ENCODE measurements around the gene MAP3K10. TPM values are rescaled to one million over a fixed set of nuclear protein-coding genes. Genes with fewer than 3 reads are reported as not detected.

The MAP3K10 gene
- total RNA-seq, 1 experiment from 2014 or later = 11.2 TPM

DNA sequence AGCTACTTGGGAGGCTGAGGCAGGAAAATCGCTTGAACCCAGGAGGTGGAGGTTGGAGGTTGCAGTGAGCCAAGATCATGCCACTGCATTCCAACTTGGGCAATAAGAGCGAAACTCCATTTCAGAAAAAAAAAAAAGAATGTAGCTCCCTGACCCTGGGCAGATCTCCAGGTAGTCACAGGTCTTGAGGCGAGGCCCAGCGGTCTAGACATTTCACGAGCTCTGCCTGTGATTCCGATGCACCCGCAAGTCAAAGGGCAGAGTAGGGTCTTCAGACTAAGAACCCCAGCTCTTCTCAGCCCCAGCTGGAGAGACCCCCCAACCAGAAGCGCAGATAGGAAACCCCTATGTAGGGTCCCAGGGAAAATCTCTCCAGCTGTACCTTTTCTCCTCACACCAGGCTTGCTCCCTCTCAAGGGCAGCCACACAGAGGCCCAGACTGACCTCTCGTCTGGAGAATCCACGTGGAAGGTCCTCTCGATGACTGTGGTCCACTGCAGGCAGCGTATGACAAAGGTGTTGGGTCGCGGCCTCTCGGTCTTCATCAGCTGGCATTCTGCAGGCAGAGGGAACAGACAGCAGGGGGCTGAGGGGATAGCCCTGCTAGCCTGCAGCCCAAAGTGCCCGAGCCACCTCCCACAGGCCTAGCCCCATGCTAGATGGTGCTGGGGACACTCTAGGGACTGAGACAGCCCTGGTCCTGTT is 63.6 kb downstream of the MAP3K10 start:
- Histone ChIP-seq H3K9me2 (replicated peaks; ENCODE audit: low read length) (no peaks in the 10 kb centered on the region), H3K36me3 (ENCODE audit: low read depth, low read length) (no peaks in the 10 kb centered on the region; the same call in 1 of the 2 replicates), H3K4me3 (ENCODE audit: low read length) (no peak overlapping the region), H3K27ac (ENCODE audit: low read length) (no peak overlapping the region), H3K4me1 (ENCODE audit: insufficient read depth, low read length) (peaks cover 7% of the 10 kb centered on the region; the same call in 1 of the 2 replicates), H3F3A (ENCODE audit: low read length, unreplicated experiment) (no peaks in the 10 kb centered on the region), H3K79me2 (ENCODE audit: low read length) (peaks cover 18% of the 10 kb centered on the region), H3K9me3 (ENCODE audit: low read length) (no peaks in the 10 kb centered on the region), H3K9ac (ENCODE audit: low read length) (no peak overlapping the region), H4K20me1 (ENCODE audit: low read length) (no peaks in the 10 kb centered on the region), H3K27me3 (ENCODE audit: low read length) (no peaks in the 10 kb centered on the region), H2AFZ (ENCODE audit: low read length) (no peak overlapping the region), H3K4me2 (ENCODE audit: low read length) (no peak overlapping the region)
- POLR2A ChIA-PET (ENCODE audit: unreplicated experiment) = no interaction called here
- TF ChIP-seq, protein P1, sequence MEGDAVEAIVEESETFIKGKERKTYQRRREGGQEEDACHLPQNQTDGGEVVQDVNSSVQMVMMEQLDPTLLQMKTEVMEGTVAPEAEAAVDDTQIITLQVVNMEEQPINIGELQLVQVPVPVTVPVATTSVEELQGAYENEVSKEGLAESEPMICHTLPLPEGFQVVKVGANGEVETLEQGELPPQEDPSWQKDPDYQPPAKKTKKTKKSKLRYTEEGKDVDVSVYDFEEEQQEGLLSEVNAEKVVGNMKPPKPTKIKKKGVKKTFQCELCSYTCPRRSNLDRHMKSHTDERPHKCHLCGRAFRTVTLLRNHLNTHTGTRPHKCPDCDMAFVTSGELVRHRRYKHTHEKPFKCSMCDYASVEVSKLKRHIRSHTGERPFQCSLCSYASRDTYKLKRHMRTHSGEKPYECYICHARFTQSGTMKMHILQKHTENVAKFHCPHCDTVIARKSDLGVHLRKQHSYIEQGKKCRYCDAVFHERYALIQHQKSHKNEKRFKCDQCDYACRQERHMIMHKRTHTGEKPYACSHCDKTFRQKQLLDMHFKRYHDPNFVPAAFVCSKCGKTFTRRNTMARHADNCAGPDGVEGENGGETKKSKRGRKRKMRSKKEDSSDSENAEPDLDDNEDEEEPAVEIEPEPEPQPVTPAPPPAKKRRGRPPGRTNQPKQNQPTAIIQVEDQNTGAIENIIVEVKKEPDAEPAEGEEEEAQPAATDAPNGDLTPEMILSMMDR (conservative IDR thresholded peaks at IDR 0.05; ENCODE audit: low read depth, low read length) = no peak
- no peak for TF ChIP-seq EZH2phosphoT487 (IDR thresholded peaks at IDR 0.05; ENCODE audit: borderline replicate concordance, low read length)
- TF ChIP-seq EZH2 (IDR thresholded peaks at IDR 0.05; ENCODE audit: low read length, unreplicated experiment) = no peak
- no peak for DNase-seq
- BruUV-seq (replicated peaks) = no TSS peak
- CTCF ChIA-PET = no interaction called here
- intact Hi-C loops (cut with micrococcal nuclease) = no loop called here
- no peak for ATAC-seq

DNA sequence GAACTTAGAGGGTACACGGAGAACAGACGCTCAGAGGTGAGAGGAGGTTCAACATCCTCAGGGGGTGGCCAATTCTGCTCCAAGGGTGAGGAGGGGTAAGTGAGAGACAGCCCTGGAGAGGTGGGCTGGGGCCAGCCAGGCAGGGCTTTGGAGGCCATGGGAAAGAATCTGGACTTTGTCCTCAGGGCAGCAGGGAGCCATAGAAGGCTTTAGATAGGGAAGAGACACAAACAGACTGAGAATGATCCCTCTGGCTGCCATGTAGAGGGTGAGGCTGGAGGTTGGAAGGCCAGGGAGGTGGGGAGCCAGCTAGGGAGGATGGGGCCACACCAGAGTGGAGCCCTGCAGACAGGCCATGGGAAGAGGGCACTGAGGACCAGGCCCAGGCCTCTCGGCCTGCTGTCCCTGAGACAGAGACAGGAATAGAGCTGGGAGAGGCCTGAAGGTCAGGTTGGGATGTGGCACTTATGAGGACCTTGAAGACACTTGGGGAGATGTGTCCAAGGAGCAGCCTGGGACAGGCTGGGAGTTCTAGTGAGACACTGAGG is 64.5 kb downstream of the MAP3K10 start:
- Histone ChIP-seq H3K9ac (ENCODE audit: low read length) (no peak overlapping the region), H3K9me3 (ENCODE audit: low read length) (no peaks in the 10 kb centered on the region), H3K27me3 (ENCODE audit: low read length) (no peaks in the 10 kb centered on the region), H3K4me1 (ENCODE audit: insufficient read depth, low read length) (peaks cover 7% of the 10 kb centered on the region; the same call in 1 of the 2 replicates), H2AFZ (ENCODE audit: low read length) (no peak overlapping the region), H3K4me3 (ENCODE audit: low read length) (no peak overlapping the region), H3K27ac (ENCODE audit: low read length) (no peak overlapping the region), H3K9me2 (replicated peaks; ENCODE audit: low read length) (no peaks in the 10 kb centered on the region), H4K20me1 (ENCODE audit: low read length) (no peaks in the 10 kb centered on the region), H3K79me2 (ENCODE audit: low read length) (peaks cover 23% of the 10 kb centered on the region), H3K4me2 (ENCODE audit: low read length) (no peak overlapping the region), H3K36me3 (ENCODE audit: low read depth, low read length) (no peaks in the 10 kb centered on the region; the same call in 1 of the 2 replicates), H3F3A (ENCODE audit: low read length, unreplicated experiment) (no peaks in the 10 kb centered on the region)
- POLR2A ChIA-PET (ENCODE audit: unreplicated experiment) = no interaction called here
- CTCF ChIA-PET = no interaction called here
- DNase-seq (no peak), ATAC-seq (no peak)
- intact Hi-C loops (cut with micrococcal nuclease) = no loop called here
- BruUV-seq (replicated peaks) = no TSS peak
- TF ChIP-seq EZH2phosphoT487 (IDR thresholded peaks at IDR 0.05; ENCODE audit: borderline replicate concordance, low read length) (no peak), EZH2 (IDR thresholded peaks at IDR 0.05; ENCODE audit: low read length, unreplicated experiment) (no peak)
- TF ChIP-seq, protein P1 (conservative IDR thresholded peaks at IDR 0.05; ENCODE audit: low read depth, low read length) = no peak

DNA sequence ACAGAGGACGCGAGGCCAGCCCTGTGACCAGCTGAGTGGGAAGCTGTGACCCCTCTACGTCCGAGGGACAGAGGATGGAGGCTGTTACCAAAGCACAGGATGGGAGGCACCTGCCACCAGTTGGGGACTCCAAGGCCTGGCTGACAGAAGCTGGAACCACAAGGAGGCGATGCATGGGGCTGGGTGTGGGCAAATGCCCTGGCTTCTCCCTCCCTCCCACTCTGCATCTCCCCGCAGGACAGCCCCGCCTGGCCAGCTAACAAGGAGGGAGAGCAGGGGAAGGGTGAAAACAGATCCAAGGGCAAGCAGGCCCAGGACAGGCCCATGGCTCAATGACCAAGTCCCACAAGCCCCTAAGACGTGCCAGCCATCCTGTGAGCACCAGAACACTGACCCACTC is 65.3 kb downstream of the MAP3K10 start:
- BruUV-seq (replicated peaks) = no TSS peak
- TF ChIP-seq, protein P1 (conservative IDR thresholded peaks at IDR 0.05; ENCODE audit: low read depth, low read length) = no peak
- no peak for TF ChIP-seq EZH2 (IDR thresholded peaks at IDR 0.05; ENCODE audit: low read length, unreplicated experiment)
- TF ChIP-seq EZH2phosphoT487 (IDR thresholded peaks at IDR 0.05; ENCODE audit: borderline replicate concordance, low read length) = no peak
- no peaks in the 10 kb centered on the region for H3K27me3 ChIP-seq (ENCODE audit: low read length)
- ChIA-PET CTCF (no interaction called here), POLR2A (ENCODE audit: unreplicated experiment) (no interaction called here)
- intact Hi-C loops (cut with micrococcal nuclease) = no loop called here
- H3K9ac ChIP-seq (ENCODE audit: low read length) = no peak overlapping the region
- no peaks in the 10 kb centered on the region for H3K9me3 ChIP-seq (ENCODE audit: low read length)
- DNase-seq = no peak
- no peak for ATAC-seq
- H3K4me1 ChIP-seq (ENCODE audit: insufficient read depth, low read length) = peaks cover 7% of the 10 kb centered on the region; the same call in 1 of the 2 replicates
- no peaks in the 10 kb centered on the region for H4K20me1 ChIP-seq (ENCODE audit: low read length)
- 0 out of 2 replicates have a peak overlapping the region, but pooled peaks have one; percentile 23 for H3K27ac ChIP-seq (ENCODE audit: low read length)
- no peaks in the 10 kb centered on the region for H3F3A ChIP-seq (ENCODE audit: low read length, unreplicated experiment)
- H3K36me3 ChIP-seq (ENCODE audit: low read depth, low read length) = no peaks in the 10 kb centered on the region; the same call in 1 of the 2 replicates
- no peak overlapping the region for H3K4me2 ChIP-seq (ENCODE audit: low read length)
- H3K9me2 ChIP-seq (replicated peaks; ENCODE audit: low read length) = no peaks in the 10 kb centered on the region
- H2AFZ ChIP-seq (ENCODE audit: low read length) = no peak overlapping the region
- peaks cover 25% of the 10 kb centered on the region for H3K79me2 ChIP-seq (ENCODE audit: low read length)
- H3K4me3 ChIP-seq (ENCODE audit: low read length) = no peak overlapping the region
